ENCODE data around the gene RERE.
"Not testable (repeated sequence)": the region's sequence is repeated elsewhere in the genome, so short reads cannot be mapped to it uniquely, and the experiment has no call there.

RERE gene

GRCh38 chr1:8712413-8713231 is 104.8 kb downstream of the RERE start:
- DNase-seq, result peak; percentile 80

- DNase-seq, result peak; percentile 57
These were observed 105.5 kb downstream of the RERE start for GRCh38 chr1:8711873-8712412.

GRCh38 chr1:8711151-8711550 is 106.3 kb downstream of the RERE start:
- DNase-seq, result no peak

GRCh38 chr1:8708259-8708658 is 109.2 kb downstream of the RERE start:
- no peak for DNase-seq

GRCh38 chr1:8706995-8707396 is 110.4 kb downstream of the RERE start:
- peak; percentile 99 for DNase-seq

GRCh38 chr1:8706291-8706690 is 111.1 kb downstream of the RERE start:
- peak; percentile 43 for DNase-seq

- DNase-seq, result peak; percentile 49
These were observed 112.5 kb downstream of the RERE start for GRCh38 chr1:8704866-8705506.

GRCh38 chr1:8702850-8703810 is 114.3 kb downstream of the RERE start:
- DNase-seq, result peak; percentile 94

GRCh38 chr1:8702472-8702849 is 115.0 kb downstream of the RERE start:
- no peak for DNase-seq

GRCh38 chr1:8701794-8702471 is 115.5 kb downstream of the RERE start:
- peak; percentile 62 for DNase-seq

- no peak for DNase-seq
These were observed 117.8 kb downstream of the RERE start for GRCh38 chr1:8699679-8700078.

- DNase-seq, result no peak
These were observed 118.4 kb downstream of the RERE start for GRCh38 chr1:8698937-8699447.

- DNase-seq, result peak; percentile 29
These were observed 119.3 kb downstream of the RERE start for GRCh38 chr1:8698012-8698630.

- DNase-seq, result not testable (repeated sequence)
These were observed 122.0 kb downstream of the RERE start for GRCh38 chr1:8695442-8695841.

- peak; percentile 52 for DNase-seq
These were observed 124.3 kb downstream of the RERE start for GRCh38 chr1:8693107-8693506.

- no peak for DNase-seq
These were observed 125.8 kb downstream of the RERE start for GRCh38 chr1:8691662-8692061.

- DNase-seq, result no peak
These were observed 127.3 kb downstream of the RERE start for GRCh38 chr1:8690253-8690525.

- peak; percentile 93 for DNase-seq
These were observed 127.8 kb downstream of the RERE start for GRCh38 chr1:8689431-8690252.

- no peak for DNase-seq
These were observed 129.9 kb downstream of the RERE start for GRCh38 chr1:8687538-8687937.

GRCh38 chr1:8687039-8687438 is 130.4 kb downstream of the RERE start:
- peak; percentile 69 for DNase-seq

- DNase-seq, result no peak
These were observed 132.0 kb downstream of the RERE start for GRCh38 chr1:8685463-8685862.
